T-cell (primary cell): ENCODE results near the gene KRT38. TPM values are rescaled to one million over a fixed set of nuclear protein-coding genes. Genes with fewer than 3 reads are reported as not detected.
A peak's percentile ranks its signal among the peaks of the same experiment; 100 is the strongest.

Experiments
- ATAC-seq, 4 experiments: fragments of 200-7000 bp in 3 of 4; fragments of 150-1000 bp in 1 of 4; cut with Tn5 transposase; replicated peaks in 1 of 4; 1 replicate in 3 of 4; 2 replicates in 1 of 4; pipeline ENCODE4 v1.10.0; 2021; ENCODE audit warnings: moderate library complexity in 3 of 4, mild to moderate bottlenecking in 2 of 4, moderate number of reproducible peaks in 1 of 4
- CTCF ChIA-PET, 2 donors: fragments of 300-600 bp; sonication (Branson Sonifier 250); formaldehyde crosslinking; loops; one replicate each; lab custom pipeline; 2022; ENCODE audit warnings: antibody characterized with exemption in 2 of 2; lab: Charles Lee
- POLR2A ChIA-PET, 2 donors: fragments of 300-600 bp; sonication (Branson Sonifier 250); formaldehyde crosslinking; loops; one replicate each; lab custom pipeline; 2022; ENCODE audit warnings: antibody characterized with exemption in 2 of 2; lab: Charles Lee
- DNase-seq, 35 experiments: peaks; one replicate each; pipeline versions ENCODE4 v3.0.0 to v3.0.0-alpha.2; 2013 to 2023
- H3K27ac ChIP-seq: one replicate; pipeline ENCODE4 v1.5.1; 2013; ENCODE audit warnings: low read length
- H3K27me3 ChIP-seq, 2 experiments: replicated peaks in 1 of 2; 1 replicate in 1 of 2; 2 replicates in 1 of 2; pipeline versions ENCODE4 v1.6.1 to v1.7.0; 2013; ENCODE audit warnings: low read length in 1 of 2, mixed read lengths in 1 of 2; ENCODE audit not compliant: control insufficient read depth in 2 of 2, insufficient read depth in 2 of 2; ENCODE audit errors: extremely low read depth in 1 of 2
- H3K36me3 ChIP-seq, 2 donors: 1 replicate in 1 of 2; 2 replicates in 1 of 2; pipeline versions ENCODE4 v1.6.1 to v1.7.0; 2013; ENCODE audit warnings: low read length in 1 of 2; ENCODE audit not compliant: control insufficient read depth in 2 of 2, insufficient read depth in 1 of 2; ENCODE audit errors: extremely low read depth in 1 of 2
- H3K4me1 ChIP-seq, 2 experiments: 1 replicate in 1 of 2; 2 replicates in 1 of 2; pipeline versions ENCODE4 v1.6.1 to v1.7.0; 2013; ENCODE audit warnings: low read length in 2 of 2, mixed read lengths in 1 of 2; ENCODE audit not compliant: insufficient read depth in 2 of 2, control insufficient read depth in 1 of 2; ENCODE audit errors: extremely low read depth in 1 of 2
- H3K4me3 ChIP-seq, 2 donors: 1 replicate in 1 of 2; 2 replicates in 1 of 2; pipeline versions ENCODE4 v1.5.1 to v1.7.0; 2013; ENCODE audit warnings: mild to moderate bottlenecking in 2 of 2, low read length in 1 of 2, moderate library complexity in 1 of 2; ENCODE audit not compliant: control insufficient read depth in 1 of 2; ENCODE audit errors: extremely low read depth in 1 of 2
- H3K9me3 ChIP-seq: 2 replicates; pipeline ENCODE4 v1.7.0; 2013
- H3K27ac Mint-ChIP-seq, 2 donors: one replicate each; pipeline ENCODE4 v1.8.0; 2020 to 2021; ENCODE audit warnings: mild to moderate bottlenecking in 2 of 2, mixed read lengths in 2 of 2
- H3K27me3 Mint-ChIP-seq, 2 donors: one replicate each; pipeline ENCODE4 v1.8.0; 2021 to 2022; ENCODE audit warnings: mixed read lengths in 2 of 2
- H3K36me3 Mint-ChIP-seq: one replicate; pipeline ENCODE4 v1.8.0; 2021; ENCODE audit warnings: mixed read lengths
- H3K4me1 Mint-ChIP-seq, 3 donors: one replicate each; pipeline ENCODE4 v1.8.0; 2020 to 2022; ENCODE audit warnings: mixed read lengths in 3 of 3, mild to moderate bottlenecking in 1 of 3
- H3K4me3 Mint-ChIP-seq, 3 donors: one replicate each; pipeline ENCODE4 v1.8.0; 2020 to 2022; ENCODE audit warnings: mild to moderate bottlenecking in 3 of 3, mixed read lengths in 3 of 3, moderate library complexity in 3 of 3
- H3K9me3 Mint-ChIP-seq, 3 donors: one replicate each; pipeline ENCODE4 v1.8.0; 2020 to 2022; ENCODE audit warnings: mixed read lengths in 3 of 3
- WGBS: methylation state at CpG from one replicate; pipeline ENCODE4 v1.1.5; 2013; ENCODE audit warnings: missing lambda C conversion rate; ENCODE audit not compliant: insufficient coverage; 5-methylcytosine and 5-hydroxymethylcytosine counted together
- total RNA-seq, 35 experiments: library from RNA in 6 of 35; stranded (reverse) in 6 of 35; fragments of 120-200 nt in 1 of 35; gene quantifications; one replicate each; pipeline versions ENCODE4 v1.2.1 to v1.2.4 and lab custom pipeline; 2013 to 2026

Gene KRT38
- total RNA-seq, 5 donors from 2014 or later (not counting 1 experiment from before 2014, with no cell fraction given) = not detected

DNA sequence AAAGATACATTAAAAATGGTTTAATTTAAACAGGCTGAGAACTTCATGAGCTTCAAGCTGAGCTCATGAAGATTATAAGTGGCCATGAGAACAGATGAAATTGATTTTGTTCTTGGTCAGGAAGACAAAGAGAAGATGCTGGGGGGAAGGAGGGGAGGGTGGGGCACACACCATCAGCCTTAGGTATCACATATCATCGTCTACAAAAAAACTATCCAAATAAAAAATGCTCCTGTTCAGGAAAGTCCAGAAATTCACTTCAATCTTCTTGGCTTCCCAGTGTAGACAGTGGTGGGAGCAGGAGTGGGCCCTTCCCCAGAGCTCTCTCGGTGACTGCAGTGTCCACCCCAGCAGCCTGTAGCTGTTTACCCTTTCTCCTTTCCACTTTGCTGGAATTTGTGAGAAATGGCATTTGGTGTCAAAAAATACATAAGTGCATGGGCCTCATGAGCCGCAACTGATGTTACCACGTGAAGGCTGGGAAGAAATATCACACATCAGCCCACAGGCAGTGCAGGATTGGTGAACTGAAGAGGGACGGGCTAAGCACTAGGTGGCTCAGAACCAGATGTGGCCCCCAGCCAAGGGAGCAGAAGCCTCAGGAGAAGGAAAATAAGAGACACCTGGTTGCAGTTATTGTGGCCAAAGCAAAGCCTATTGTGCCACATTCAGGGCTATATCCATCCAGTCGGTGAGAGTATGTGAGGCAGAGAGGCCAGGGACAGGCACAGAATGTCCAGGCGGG is 22.5 kb downstream of the KRT38 start:
- 89% methylated on average over 3 of the region's 7 CpGs for WGBS
- Mint-ChIP-seq H3K36me3 (no peaks in the 10 kb centered on the region), H3K4me1 (peaks cover 11 to 25% (median 16%) of the 10 kb centered on the region in 3 donors), H3K27me3 (peaks cover 3% of the 10 kb centered on the region in 2 donors), H3K27ac (no peak overlapping the region), H3K9me3 (no peaks in the 10 kb centered on the region), H3K4me3 (no peak overlapping the region)
- H3K36me3 ChIP-seq = no peaks in the 10 kb centered on the region
- no peaks in the 10 kb centered on the region for H3K9me3 ChIP-seq
- H3K4me1 ChIP-seq = peaks cover 0 to 6% of the 10 kb centered on the region in 2 experiments
- H3K4me3 ChIP-seq = no peak overlapping the region
- peaks cover 0 to 2% of the 10 kb centered on the region in 2 experiments for H3K27me3 ChIP-seq
- ChIA-PET POLR2A (no interaction called here), CTCF (interaction anchor here in 1 of 2 donors (0.7 to 1.2 kb wide), 2 partner anchors 15 to 131 kb away, joined by 3 to 4 read pairs; no protein-coding TSS in a partner anchor)
- no peak for DNase-seq
- ATAC-seq = no peak
- H3K27ac ChIP-seq = no peak overlapping the region

GRCh38 chr17:41417576-41418015 is 23.2 kb downstream of the KRT38 start:
- ChIA-PET CTCF (interaction anchor here in 1 of 2 donors (0.5 to 1.2 kb wide), 3 partner anchors 14 to 132 kb away, joined by 3 to 4 read pairs (median 3); no protein-coding TSS in a partner anchor), POLR2A (no interaction called here)
- peaks cover 0 to 2% of the 10 kb centered on the region in 2 experiments for H3K27me3 ChIP-seq
- Mint-ChIP-seq H3K27ac (no peak overlapping the region), H3K36me3 (no peaks in the 10 kb centered on the region), H3K4me1 (peaks cover 11 to 25% (median 16%) of the 10 kb centered on the region in 3 donors), H3K9me3 (no peaks in the 10 kb centered on the region), H3K4me3 (no peak overlapping the region), H3K27me3 (peaks cover 3% of the 10 kb centered on the region in 2 donors)
- no peaks in the 10 kb centered on the region for H3K9me3 ChIP-seq
- ATAC-seq = no peak
- H3K4me3 ChIP-seq = no peak overlapping the region
- DNase-seq = peak in 1 of 35 experiments; percentile 10
- WGBS = 80% methylated on average over 1 of the region's 4 CpGs
- H3K4me1 ChIP-seq = peaks cover 0 to 6% of the 10 kb centered on the region in 2 experiments
- H3K27ac ChIP-seq = no peak overlapping the region
- H3K36me3 ChIP-seq = no peaks in the 10 kb centered on the region

DNA sequence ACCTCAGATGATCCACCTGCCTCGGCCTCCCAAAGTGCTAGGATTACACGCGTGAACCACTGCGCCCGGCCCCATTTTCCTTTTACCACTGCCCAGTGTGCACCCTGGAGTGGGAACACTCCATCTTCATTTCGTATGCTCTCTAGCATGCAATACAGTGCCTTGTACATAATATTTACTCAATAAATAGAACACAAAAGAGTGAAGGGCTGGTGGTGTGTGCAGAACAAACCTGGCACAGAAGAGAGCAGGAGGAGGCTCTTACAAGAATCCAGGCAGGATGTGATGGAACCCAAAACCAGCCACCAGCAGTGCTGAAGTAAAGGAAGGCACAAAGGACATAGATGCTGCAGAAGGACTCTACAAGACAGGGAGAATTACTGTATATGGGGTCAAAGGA is 23.7 kb downstream of the KRT38 start:
- peaks cover 0 to 6% of the 10 kb centered on the region in 2 experiments for H3K4me1 ChIP-seq
- no peak overlapping the region for H3K4me3 ChIP-seq
- Mint-ChIP-seq H3K9me3 (no peaks in the 10 kb centered on the region), H3K4me1 (peaks cover 11 to 25% (median 16%) of the 10 kb centered on the region in 3 donors), H3K27ac (no peak overlapping the region), H3K36me3 (no peaks in the 10 kb centered on the region), H3K4me3 (no peak overlapping the region), H3K27me3 (peaks cover 3% of the 10 kb centered on the region in 2 donors)
- no peaks in the 10 kb centered on the region for H3K36me3 ChIP-seq
- peaks cover 0 to 2% of the 10 kb centered on the region in 2 experiments for H3K27me3 ChIP-seq
- CTCF ChIA-PET = interaction anchor here in 1 of 2 donors (0.5 to 1.2 kb wide), 3 partner anchors 13 to 132 kb away, joined by 3 to 4 read pairs (median 3); no protein-coding TSS in a partner anchor
- POLR2A ChIA-PET = no interaction called here
- 90% methylated on average over 5 of the region's 6 CpGs for WGBS
- H3K27ac ChIP-seq = no peak overlapping the region
- H3K9me3 ChIP-seq = no peaks in the 10 kb centered on the region
- no peak for DNase-seq
- no peak for ATAC-seq

DNA sequence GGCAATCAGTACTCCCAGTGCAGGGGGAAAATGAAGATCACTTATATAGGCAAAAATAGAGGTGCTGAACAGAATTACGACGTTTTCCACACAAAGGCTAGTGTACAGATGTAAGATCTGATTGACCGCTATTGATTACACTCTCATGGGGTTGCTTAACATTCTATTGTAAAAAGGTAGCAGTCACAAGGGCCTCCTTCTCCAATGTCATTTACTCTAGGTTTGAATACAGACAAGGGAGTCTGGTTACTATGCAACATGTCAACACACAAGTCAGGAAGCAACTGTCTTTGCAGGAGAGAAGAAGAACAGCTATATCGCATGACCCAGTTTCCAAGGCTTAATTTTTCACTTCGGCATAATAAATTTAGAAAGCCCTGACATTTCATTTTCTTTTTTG is 24.3 kb downstream of the KRT38 start:
- Histone ChIP-seq H3K27ac (no peak overlapping the region), H3K27me3 (peaks cover 0 to 2% of the 10 kb centered on the region in 2 experiments), H3K4me1 (peaks cover 0 to 6% of the 10 kb centered on the region in 2 experiments), H3K9me3 (no peaks in the 10 kb centered on the region), H3K4me3 (no peak overlapping the region), H3K36me3 (no peaks in the 10 kb centered on the region)
- H3K27ac Mint-ChIP-seq = no peak overlapping the region
- peaks cover 3% of the 10 kb centered on the region in 2 donors for H3K27me3 Mint-ChIP-seq
- no peak for ATAC-seq
- no peak for DNase-seq
- H3K36me3 Mint-ChIP-seq = no peaks in the 10 kb centered on the region
- H3K4me1 Mint-ChIP-seq = peaks cover 11 to 25% (median 16%) of the 10 kb centered on the region in 3 donors
- H3K4me3 Mint-ChIP-seq = no peak overlapping the region
- ChIA-PET POLR2A (no interaction called here), CTCF (no interaction called here)
- 100% methylated on average over 2 of the region's 5 CpGs for WGBS
- no peaks in the 10 kb centered on the region for H3K9me3 Mint-ChIP-seq

GRCh38 chr17:41415833-41416335 is 24.9 kb downstream of the KRT38 start:
- H3K4me1 ChIP-seq = peaks cover 0 to 6% of the 10 kb centered on the region in 2 experiments
- ATAC-seq = no peak
- no peak overlapping the region for H3K4me3 ChIP-seq
- Mint-ChIP-seq H3K36me3 (no peaks in the 10 kb centered on the region), H3K9me3 (no peaks in the 10 kb centered on the region), H3K4me3 (no peak overlapping the region), H3K27ac (no peak overlapping the region), H3K27me3 (peaks cover 3% of the 10 kb centered on the region in 2 donors), H3K4me1 (peaks cover 11 to 25% (median 16%) of the 10 kb centered on the region in 3 donors)
- no peak overlapping the region for H3K27ac ChIP-seq
- WGBS = 100% methylated on average over 1 of the region's 3 CpGs
- no peak for DNase-seq
- H3K36me3 ChIP-seq = no peaks in the 10 kb centered on the region
- no peaks in the 10 kb centered on the region for H3K27me3 ChIP-seq
- ChIA-PET POLR2A (no interaction called here), CTCF (no interaction called here)
- H3K9me3 ChIP-seq = no peaks in the 10 kb centered on the region

GRCh38 chr17:41415411-41415810 is 25.4 kb downstream of the KRT38 start:
- Histone ChIP-seq H3K9me3 (no peaks in the 10 kb centered on the region), H3K36me3 (no peaks in the 10 kb centered on the region), H3K27me3 (no peaks in the 10 kb centered on the region), H3K4me1 (peaks cover 0 to 6% of the 10 kb centered on the region in 2 experiments), H3K27ac (no peak overlapping the region), H3K4me3 (no peak overlapping the region)
- no peak overlapping the region for H3K4me3 Mint-ChIP-seq
- H3K27ac Mint-ChIP-seq = no peak overlapping the region
- ChIA-PET CTCF (no interaction called here), POLR2A (no interaction called here)
- ATAC-seq = no peak
- peaks cover 11 to 20% (median 16%) of the 10 kb centered on the region in 3 donors for H3K4me1 Mint-ChIP-seq
- H3K9me3 Mint-ChIP-seq = no peaks in the 10 kb centered on the region
- H3K27me3 Mint-ChIP-seq = peaks cover 3% of the 10 kb centered on the region in 2 donors
- DNase-seq = no peak
- no CpG with 5 or more reads among the region's 4 CpGs for WGBS
- H3K36me3 Mint-ChIP-seq = no peaks in the 10 kb centered on the region
